Measurements from ENCODE around the gene UCN. TPM values are rescaled to one million over a fixed set of nuclear protein-coding genes. Genes with fewer than 3 reads are reported as not detected.

Gene UCN
- total RNA-seq, 1 donor = 0.36 TPM

GRCh38 chr2:27263287-27264252 is 44.7 kb downstream of the UCN start:
- peak overlapping the region; percentile 57 for H3K4me3 ChIP-seq (ENCODE audit: insufficient read depth, low read length)
- DNase-seq (ENCODE audit: insufficient read length, low spot score, missing footprints) = peak; percentile 84
- H3K27me3 ChIP-seq (ENCODE audit: insufficient read depth, low read length) = peaks cover 83% of the 10 kb centered on the region
- peaks cover 2% of the 10 kb centered on the region for H4K20me1 ChIP-seq (ENCODE audit: insufficient read depth, low read length)
- H3K36me3 ChIP-seq (ENCODE audit: insufficient read depth, low read length) = no peaks in the 10 kb centered on the region
- H3K79me2 ChIP-seq (ENCODE audit: insufficient read depth, low read length) = no peaks in the 10 kb centered on the region
- no peaks in the 10 kb centered on the region for H3K4me1 ChIP-seq (ENCODE audit: insufficient read depth, low read length)
- no peaks in the 10 kb centered on the region for H3K9me3 ChIP-seq (ENCODE audit: low read depth, low read length)
- no peak overlapping the region for H3K27ac ChIP-seq (ENCODE audit: low read depth, low read length)
- no peak for TF ChIP-seq CTCF (IDR thresholded peaks at IDR 0.05; ENCODE audit: extremely low read depth, low read depth, low read length)
- H2AFZ ChIP-seq (ENCODE audit: low read length) = no peak overlapping the region
- peak overlapping the region; percentile 56 for H3K4me2 ChIP-seq (ENCODE audit: insufficient read depth, low read length)

GRCh38 chr2:27262379-27263286 is 45.6 kb downstream of the UCN start, which contains the start of gene SLC30A3:
Gene SLC30A3, minus strand, starts transcription at chr2:27263047. Its CDS starts 141 bp downstream, at chr2:27262906.
- Histone ChIP-seq H4K20me1 (ENCODE audit: insufficient read depth, low read length) (peaks cover 2% of the 10 kb centered on the region), H3K9me3 (ENCODE audit: low read depth, low read length) (no peaks in the 10 kb centered on the region), H3K27me3 (ENCODE audit: insufficient read depth, low read length) (peaks cover 77% of the 10 kb centered on the region), H3K79me2 (ENCODE audit: insufficient read depth, low read length) (no peaks in the 10 kb centered on the region), H3K4me2 (ENCODE audit: insufficient read depth, low read length) (peak within 1 kb of the TSS; percentile 56), H3K27ac (ENCODE audit: low read depth, low read length) (no peak within 1 kb of the TSS), H3K36me3 (ENCODE audit: insufficient read depth, low read length) (no peaks in the 10 kb centered on the region), H3K4me3 (ENCODE audit: insufficient read depth, low read length) (peak within 1 kb of the TSS; percentile 57), H2AFZ (ENCODE audit: low read length) (no peak within 1 kb of the TSS), H3K4me1 (ENCODE audit: insufficient read depth, low read length) (no peaks in the 10 kb centered on the region)
- TF ChIP-seq CTCF (IDR thresholded peaks at IDR 0.05; ENCODE audit: extremely low read depth, low read depth, low read length) = no peak
- DNase-seq (ENCODE audit: insufficient read length, low spot score, missing footprints) = peak; percentile 97

GRCh38 chr2:27261926-27262298 is 46.3 kb downstream of the UCN start:
- H3K27ac ChIP-seq (ENCODE audit: low read depth, low read length) = no peak overlapping the region
- peak; percentile 82 for DNase-seq (ENCODE audit: insufficient read length, low spot score, missing footprints)
- H3K79me2 ChIP-seq (ENCODE audit: insufficient read depth, low read length) = no peaks in the 10 kb centered on the region
- no peak overlapping the region for H3K4me3 ChIP-seq (ENCODE audit: insufficient read depth, low read length)
- no peaks in the 10 kb centered on the region for H3K4me1 ChIP-seq (ENCODE audit: insufficient read depth, low read length)
- H3K9me3 ChIP-seq (ENCODE audit: low read depth, low read length) = no peaks in the 10 kb centered on the region
- H2AFZ ChIP-seq (ENCODE audit: low read length) = no peak overlapping the region
- peaks cover 73% of the 10 kb centered on the region for H3K27me3 ChIP-seq (ENCODE audit: insufficient read depth, low read length)
- H3K36me3 ChIP-seq (ENCODE audit: insufficient read depth, low read length) = no peaks in the 10 kb centered on the region
- H3K4me2 ChIP-seq (ENCODE audit: insufficient read depth, low read length) = no peak overlapping the region
- H4K20me1 ChIP-seq (ENCODE audit: insufficient read depth, low read length) = peaks cover 2% of the 10 kb centered on the region
- TF ChIP-seq CTCF (IDR thresholded peaks at IDR 0.05; ENCODE audit: extremely low read depth, low read depth, low read length) = no peak
